Measurements from ENCODE around the gene FLNA. TPM values are rescaled to one million over a fixed set of nuclear protein-coding genes. Genes with fewer than 3 reads are reported as not detected.
A peak's percentile ranks its signal among the peaks of the same experiment; 100 is the strongest.

Gene FLNA
- total and polyA plus RNA-seq, 2 of the 13 experiments (the other 11 are each of a cell fraction or from before 2014, with no cell fraction given) = 83.4 to 174 TPM

- TF ChIP-seq GMEB1 (CRISPR knock-in tag; IDR thresholded peaks at IDR 0.05; ENCODE audit: borderline replicate concordance) (peak; percentile 67; the same call in 1 of the 2 replicates), MEIS2 (CRISPR knock-in tag; IDR thresholded peaks at IDR 0.05) (0 out of 2 replicates have a peak, but pooled peaks have one; percentile 27), SOX6 (IDR thresholded peaks at IDR 0.05) (no peak), SOX6 (CRISPR knock-in tag; IDR thresholded peaks at IDR 0.05) (peak; percentile 34; the same call in 1 of the 2 replicates), ZNF160 (CRISPR knock-in tag; IDR thresholded peaks at IDR 0.05) (no peak), REL (CRISPR knock-in tag; conservative IDR thresholded peaks at IDR 0.05) (peak; percentile 16; the same call in 1 of the 2 replicates), DPF2 (CRISPR knock-in tag; IDR thresholded peaks at IDR 0.05; ENCODE audit: borderline replicate concordance, low read depth) (no peak), ATM (IDR thresholded peaks at IDR 0.05; ENCODE audit: borderline replicate concordance) (no peak), MXD4 (CRISPR knock-in tag; IDR thresholded peaks at IDR 0.05) (no peak), RBFOX2 (IDR thresholded peaks at IDR 0.05; ENCODE audit: low read depth, low read length) (peak; percentile 77), MED1 (CRISPR knock-in tag; IDR thresholded peaks at IDR 0.05) (peak; percentile 25; the same call in 1 of the 2 replicates), SRF (IDR thresholded peaks at IDR 0.05; ENCODE audit: low read depth, low read length) (no peak), MXI1 (IDR thresholded peaks at IDR 0.05; ENCODE audit: borderline replicate concordance, low read depth, low read length) (peak; percentile 55; the same call in 1 of the 3 replicates), ZHX2 (IDR thresholded peaks at IDR 0.05; ENCODE audit: low read depth) (no peak), ZHX2 (CRISPR knock-in tag; IDR thresholded peaks at IDR 0.05; ENCODE audit: borderline replicate concordance) (no peak), HES4 (CRISPR knock-in tag; IDR thresholded peaks at IDR 0.05; ENCODE audit: borderline replicate concordance) (no peak), EEA1 (CRISPR knock-in tag; IDR thresholded peaks at IDR 0.05; ENCODE audit: borderline replicate concordance) (no peak), ARNT2 (CRISPR knock-in tag; IDR thresholded peaks at IDR 0.05; ENCODE audit: low read depth) (peak; percentile 33; the same call in 1 of the 2 replicates), TFDP2 (CRISPR knock-in tag; IDR thresholded peaks at IDR 0.05) (peak; percentile 62; the same call in 1 of the 2 replicates), POLR2A (IDR thresholded peaks at IDR 0.05; ENCODE audit: insufficient read depth in 1 of 2, low read depth in 2 of 2, low read length in 2 of 2) (peak in 1 of 2 experiments; percentile 47; a peak in 1 of 4 replicates)
Observed at GRCh38 chrX:154378059-154378798, 3.8 kb upstream of the FLNA start (continued).

All from HepG2 (cell line).